MM.1S (cell line): ENCODE results near the gene ERG.

Experiments
- CTCF ChIP-seq: fragments of 300-600 bp; sonication (generic); IDR thresholded peaks from 2 replicates; pipeline ENCODE4 v1.5.1; 2016; ENCODE audit warnings: antibody characterized with exemption, low read length, mixed read lengths
- EZH2 ChIP-seq: fragments of 300-600 bp; sonication (generic); optimal IDR thresholded peaks from 2 replicates; pipeline ENCODE3; 2017; ENCODE audit warnings: low read depth, mild to moderate bottlenecking, antibody characterized with exemption, low read length, mixed read lengths
- EZH2phosphoT487 ChIP-seq: fragments of 300-600 bp; sonication (generic); IDR thresholded peaks from 2 replicates; pipeline ENCODE4 v1.6.1; 2018; ENCODE audit warnings: antibody characterized with exemption, low read length

- TF ChIP-seq EZH2 (no peak), EZH2phosphoT487 (no peak), CTCF (no peak)
Observed at GRCh38 chr21:38434913-38435533, 63.3 kb downstream of the ERG start.
